ENCODE results near the gene DLG1.
"Not testable (repeated sequence)": the region's sequence is repeated elsewhere in the genome, so short reads cannot be mapped to it uniquely, and the experiment has no call there.

Gene DLG1

DNA sequence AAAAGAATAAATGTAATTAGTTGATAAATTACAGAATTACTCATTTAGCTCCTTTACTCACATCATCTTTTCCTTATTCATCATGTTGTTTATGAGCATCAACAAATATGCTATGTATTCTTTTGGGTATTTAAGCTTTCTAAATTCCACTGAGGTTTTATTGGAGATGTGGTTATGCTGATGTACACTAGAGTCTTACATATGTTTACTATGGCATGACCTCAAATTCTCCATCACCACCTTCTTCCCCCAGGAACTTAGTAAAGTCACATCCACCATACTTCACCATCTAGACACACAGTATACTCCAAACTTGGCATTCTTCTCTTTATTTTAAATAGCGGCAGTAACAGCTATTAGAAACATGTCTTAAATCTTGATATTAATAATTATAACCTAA, 194.6 kb downstream of the DLG1 start:
- DNase-seq (ENCODE audit: low read depth, low spot score): no peak

DNA sequence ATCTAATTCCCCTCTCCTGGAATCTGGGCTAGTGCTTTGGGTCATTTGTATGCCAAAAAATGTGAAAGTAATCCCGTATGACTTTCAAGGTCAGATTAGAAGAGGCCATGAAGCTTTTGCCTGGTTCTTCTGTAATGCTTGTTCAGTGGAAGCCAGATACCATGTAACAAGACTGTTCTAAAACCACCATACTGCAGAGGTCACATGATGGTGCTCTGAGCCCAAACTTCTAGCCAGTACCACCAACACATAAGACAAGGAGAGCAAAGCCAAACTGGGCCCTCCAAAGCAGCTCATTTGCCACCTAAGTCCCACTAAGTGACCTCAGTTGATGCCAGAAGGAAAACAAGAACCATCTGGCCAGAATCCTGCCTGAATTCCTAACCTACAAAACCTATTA, 204.5 kb downstream of the DLG1 start:
- no peak for DNase-seq (ENCODE audit: low read depth, low spot score)

DNA sequence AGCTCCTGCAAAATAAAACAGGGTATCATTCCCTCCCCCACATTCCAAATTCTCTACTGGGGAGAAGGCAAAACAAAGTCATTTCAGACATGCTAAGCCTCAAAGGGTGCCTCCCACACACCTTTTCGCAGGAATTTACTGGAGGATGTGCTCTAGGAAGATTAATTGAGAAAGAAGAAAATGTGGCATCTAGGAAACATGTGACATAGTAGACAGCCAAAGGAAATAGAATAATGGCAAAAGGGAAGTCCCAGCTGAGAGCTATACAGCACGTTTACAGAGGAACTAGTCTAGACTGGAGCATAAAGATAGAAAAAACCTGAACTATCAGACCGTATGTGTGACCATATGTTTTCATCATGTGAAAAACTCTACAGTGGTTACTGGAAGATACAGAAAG, 210.0 kb downstream of the DLG1 start:
- DNase-seq (ENCODE audit: low read depth, low spot score): no peak

DNA sequence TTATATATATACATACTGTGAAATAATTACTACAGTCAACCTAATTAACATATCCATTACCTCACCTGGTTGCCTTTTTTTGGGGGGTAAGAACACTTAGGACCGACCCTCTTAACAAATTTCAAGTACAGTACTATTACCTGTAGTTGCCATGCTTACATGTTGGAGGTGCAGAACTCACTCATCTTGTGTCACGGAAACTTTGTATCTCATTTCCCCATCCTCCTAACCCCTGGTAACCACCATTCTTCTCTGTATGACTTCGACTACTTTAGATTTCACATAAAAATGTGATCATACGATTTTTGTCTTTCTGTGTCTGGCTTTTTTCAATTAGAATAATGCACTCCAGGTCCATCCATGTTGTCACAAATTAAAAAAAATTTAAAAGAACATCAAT, 213.3 kb downstream of the DLG1 start:
- DNase-seq (ENCODE audit: low read depth, low spot score): no peak

DNA sequence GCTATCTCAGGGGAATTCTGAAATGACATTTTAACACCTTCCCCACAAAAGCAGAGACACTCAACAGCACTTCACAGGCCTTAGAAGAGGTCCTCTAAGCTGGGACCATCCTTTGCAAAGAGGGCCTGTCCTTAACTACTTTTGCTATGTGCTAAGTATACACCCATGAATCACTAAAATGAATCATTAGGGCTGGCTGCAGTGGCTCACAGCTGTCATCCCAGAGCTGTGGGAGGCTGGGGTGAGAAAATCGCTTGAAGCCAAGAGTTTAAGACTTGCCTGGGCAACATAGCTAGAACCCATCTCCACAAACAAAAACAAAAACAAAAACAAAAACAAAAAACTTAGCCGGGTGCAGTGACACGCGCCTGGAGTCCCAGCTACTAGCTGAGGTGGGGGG, 214.9 kb downstream of the DLG1 start:
- DNase-seq (ENCODE audit: low read depth, low spot score): no peak

DNA sequence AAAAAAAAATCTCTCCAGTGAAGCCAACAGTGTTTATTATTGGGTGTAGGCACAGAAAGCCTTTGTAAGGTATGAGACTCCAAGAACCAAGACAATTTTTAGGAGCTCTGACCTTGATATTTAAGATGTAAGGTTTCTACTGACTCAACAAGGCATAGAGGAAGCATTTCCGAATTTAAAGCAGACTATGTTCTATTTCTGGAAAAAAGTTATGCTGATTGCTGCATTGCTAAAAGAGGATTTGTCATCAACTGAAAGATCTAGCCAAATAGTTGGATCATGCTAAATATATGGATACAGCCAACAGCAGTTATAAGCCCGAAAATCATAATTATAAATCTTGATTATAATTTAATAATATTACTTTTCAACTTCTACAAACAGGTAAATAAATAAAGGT, 215.5 kb downstream of the DLG1 start:
- no peak for DNase-seq (ENCODE audit: low read depth, low spot score)

DNA sequence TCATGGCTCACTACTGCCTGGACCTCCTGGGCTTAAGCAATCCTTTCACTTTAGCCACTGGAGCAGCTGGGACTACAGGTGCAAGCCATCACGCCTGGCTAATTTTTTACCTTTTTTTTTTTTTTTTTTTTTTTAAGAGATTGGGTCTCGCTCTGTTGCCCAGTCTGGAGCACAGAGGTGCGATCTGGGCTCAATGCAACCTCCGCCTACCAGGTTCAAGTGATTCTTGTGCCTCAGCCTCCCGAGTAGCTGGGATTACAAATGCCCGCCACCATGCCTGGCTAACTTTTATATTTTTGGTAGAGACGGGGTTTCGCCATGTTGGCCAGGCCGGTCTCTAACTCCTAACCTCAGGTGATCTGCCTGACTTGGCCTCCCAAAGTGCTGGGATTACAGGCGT, 218.1 kb downstream of the DLG1 start:
- no peak for DNase-seq (ENCODE audit: low read depth, low spot score)

DNA sequence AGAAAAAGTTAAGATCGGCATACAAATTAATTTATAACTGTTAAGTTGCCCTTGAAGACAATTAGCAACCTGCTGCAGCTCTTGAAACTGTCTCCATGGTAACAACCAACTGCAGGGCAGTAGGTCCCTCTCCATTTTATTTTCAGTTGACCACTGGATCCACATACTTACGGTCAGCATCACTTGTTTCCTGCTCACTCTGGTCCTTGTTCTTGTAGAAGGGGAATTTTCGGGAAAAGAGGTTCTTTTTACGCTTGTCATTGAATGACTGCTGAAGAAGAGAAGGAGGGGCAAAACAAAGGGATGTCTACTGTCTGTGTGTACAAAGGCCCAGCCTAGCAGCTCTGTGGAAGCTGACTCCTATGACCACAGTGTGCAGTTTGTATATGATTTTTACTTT, 222.0 kb downstream of the DLG1 start:
- no peak for DNase-seq (ENCODE audit: low read depth, low spot score)

DNA sequence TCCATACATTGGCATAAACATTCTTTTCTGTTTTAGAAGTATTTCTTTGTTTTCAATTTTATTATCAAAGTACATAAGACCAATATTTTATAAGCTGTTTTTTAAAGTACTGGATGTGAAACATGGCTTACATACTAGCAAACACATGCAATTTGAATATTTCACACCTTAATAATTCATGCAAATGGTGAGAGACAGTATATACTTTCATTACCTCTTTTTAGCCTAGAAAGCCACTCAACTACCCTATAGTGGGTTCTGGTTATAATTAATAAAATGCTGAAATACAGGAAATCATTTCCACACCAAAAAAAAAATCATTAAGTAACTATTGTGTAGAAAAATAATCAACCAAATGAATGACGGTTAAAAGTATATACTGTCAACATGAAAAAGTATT, 230.3 kb downstream of the DLG1 start:
- no peak for DNase-seq (ENCODE audit: low read depth, low spot score)

DNA sequence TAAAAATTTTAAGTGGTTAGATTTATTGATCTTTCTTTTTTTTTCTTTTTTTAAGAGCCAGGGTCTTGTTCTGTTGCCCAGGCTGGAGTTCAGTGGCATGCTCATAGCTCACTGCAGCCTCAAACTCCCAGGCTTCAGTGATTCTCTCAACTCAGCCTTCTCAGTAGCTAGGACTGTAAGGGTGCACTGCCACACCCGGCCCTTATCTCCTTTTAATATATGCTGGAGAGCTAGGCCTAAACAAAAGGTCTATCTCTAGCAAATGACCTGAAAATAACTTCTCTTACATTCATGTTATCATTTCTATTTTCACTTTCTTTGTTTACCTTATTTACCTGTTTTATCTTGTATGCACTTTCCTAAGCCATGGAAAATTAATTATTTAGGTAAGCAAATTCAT, 233.6 kb downstream of the DLG1 start:
- DNase-seq (ENCODE audit: low read depth, low spot score): no peak

DNA sequence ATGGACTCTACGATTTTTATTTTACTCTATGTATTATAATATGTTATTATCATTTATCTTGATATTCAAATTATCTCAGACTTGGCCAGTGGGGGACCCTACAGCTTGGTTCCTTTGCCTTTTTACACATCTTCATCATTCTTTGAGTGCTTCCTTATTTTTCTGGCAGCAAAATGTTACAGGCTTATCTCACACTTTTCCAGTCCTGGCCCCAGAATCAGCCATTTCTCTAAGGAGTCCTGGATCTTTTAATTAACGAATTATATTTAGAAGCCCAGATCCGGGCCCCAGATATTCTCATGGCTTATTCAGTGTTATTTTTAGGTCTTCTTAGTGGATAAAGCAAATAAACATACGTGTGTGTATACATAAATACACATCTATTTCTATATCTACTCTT, 236.0 kb downstream of the DLG1 start:
- no peak for DNase-seq (ENCODE audit: low read depth, low spot score)

DNA sequence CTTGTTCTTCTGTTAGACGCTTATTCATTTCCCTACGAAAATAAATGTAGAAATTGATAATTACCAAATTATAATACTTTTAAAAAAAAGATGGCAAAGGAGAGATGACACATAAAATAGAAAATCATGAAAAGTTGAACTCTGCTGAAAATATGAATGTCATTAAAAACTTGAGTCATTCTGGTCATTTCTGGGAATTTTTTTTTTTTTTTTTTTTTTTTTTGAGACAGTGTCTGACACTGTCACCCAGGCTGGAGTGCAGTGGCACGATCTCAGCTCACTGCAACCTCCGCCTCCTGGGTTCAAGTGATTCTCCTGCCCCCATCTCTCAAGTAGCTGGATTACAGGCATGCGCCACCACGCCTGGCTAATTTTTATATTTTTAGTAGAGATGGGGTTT, 246.8 kb downstream of the DLG1 start:
- not testable (repeated sequence) for DNase-seq (ENCODE audit: low read depth, low spot score)

DNA sequence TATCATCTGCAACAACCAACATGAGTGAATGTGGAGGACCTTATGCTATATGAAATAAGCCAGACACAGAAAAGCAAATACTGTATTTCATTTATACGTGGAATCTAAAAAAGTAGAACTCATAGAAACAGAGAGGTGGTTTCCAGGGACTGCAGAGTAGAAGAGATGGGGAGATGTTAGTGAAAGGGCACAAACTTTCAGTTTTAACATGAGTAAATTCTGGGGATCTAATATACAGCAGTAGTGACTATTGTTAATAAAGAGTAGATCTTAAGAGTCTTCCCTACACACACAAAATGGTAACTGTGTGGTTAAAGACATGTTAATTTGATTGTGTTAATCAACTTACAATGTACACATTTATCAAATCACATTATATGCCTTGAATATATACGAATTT, 247.9 kb downstream of the DLG1 start:
- no peak for DNase-seq (ENCODE audit: low read depth, low spot score)

DNA sequence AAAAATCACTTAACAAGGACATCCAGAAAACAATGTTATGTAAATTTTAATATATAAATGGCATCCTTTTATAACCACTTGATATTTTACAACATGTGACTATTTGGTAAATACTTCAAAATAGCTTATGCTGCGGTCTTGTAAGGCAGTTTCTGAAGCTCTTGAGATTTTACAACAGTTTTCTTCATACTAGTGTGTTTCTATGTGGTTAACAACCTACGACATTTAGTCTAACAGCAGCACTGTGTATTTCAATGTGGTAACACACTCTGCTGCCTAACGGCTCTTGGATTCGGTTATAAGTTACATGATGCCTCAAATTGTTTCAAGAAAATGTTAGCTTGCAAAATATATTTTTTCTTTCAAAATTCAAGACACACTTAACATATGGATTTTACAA, 255.9 kb downstream of the DLG1 start:
- no peak for DNase-seq (ENCODE audit: low read depth, low spot score)

DNA sequence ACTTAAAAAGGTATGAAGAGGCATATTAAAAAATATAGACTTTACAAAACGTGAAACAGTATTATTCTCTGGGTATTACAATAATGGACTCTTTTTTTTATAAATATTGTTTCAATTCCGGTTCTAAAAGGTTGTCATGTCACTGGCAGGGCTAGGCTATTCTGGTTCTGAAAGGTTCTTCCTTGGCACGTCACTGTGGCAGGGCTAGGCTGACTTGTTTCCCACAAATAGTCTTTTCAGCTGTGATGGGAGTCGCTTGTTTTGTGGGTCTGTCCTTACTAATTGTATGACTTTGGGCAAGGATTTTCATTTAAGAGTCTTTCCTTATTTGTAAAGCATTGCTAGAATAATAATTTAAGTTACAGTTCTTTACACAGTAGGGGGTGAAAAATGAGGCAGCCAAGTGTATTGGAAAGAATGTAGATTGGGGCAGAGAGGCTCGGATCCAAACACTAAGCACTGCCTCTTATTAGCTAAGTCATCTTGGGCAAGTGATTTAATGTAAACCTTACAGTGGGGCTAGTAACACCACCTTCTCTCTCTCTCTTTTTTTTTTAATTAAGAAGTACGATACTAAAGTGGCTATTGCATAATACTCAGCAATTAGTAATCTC, 256.4 kb downstream of the DLG1 start:
- no peak for DNase-seq (ENCODE audit: low read depth, low spot score)

DNA sequence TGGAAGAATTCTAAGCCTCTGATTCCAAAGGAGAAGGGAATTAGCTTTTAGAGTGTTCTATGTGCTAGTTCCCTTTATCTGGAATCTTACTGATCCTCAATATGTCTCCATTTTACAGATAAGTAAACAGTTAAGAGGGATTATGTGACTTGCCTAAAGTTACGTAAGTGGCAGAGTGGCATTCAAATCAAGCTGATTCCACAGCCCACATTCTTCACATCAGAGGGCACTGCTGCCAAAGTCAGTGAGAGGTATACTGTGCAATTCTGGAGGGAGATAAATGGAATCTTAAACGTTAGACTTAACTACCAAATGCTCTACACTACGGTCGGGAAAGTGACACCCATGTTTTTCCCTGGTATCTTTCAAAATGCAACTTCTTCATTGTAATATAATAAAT, 257.8 kb downstream of the DLG1 start:
- DNase-seq (ENCODE audit: low read depth, low spot score): no peak

DNA sequence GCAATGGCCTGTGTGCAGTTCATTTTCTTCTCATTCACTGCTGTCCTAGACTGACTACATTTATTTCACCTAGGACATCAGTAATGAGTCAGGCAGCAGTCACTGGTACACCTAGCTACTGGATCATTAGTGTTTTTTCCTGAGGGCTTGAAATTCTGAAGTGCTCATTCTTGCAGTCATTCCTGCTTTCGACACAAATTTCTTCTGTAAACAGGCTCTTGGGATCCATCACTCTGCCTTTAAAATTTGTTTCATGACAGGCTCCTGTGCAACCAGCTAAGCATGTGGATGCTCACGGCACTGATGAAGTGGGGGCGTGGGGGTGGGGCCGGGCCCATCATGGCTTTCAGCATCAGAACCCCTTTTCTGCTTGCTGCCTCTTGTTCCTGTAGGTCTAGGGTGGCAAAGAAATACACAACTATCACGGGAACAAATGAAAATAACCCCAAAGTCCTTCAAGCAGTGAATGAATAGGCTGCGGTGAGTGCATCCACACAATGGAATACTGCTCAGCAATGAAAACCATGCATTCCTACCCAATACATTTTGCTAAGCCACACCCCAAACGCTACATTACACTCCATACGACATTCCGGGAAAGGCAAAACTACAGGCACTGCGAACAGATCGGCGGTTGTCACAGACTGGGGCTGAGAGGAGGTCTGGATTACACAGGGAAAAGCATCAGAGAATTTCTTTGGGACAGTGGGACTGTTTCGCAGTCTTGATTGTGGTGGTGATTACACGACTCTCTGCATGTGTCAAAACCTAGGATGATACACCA, 259.5 kb downstream of the DLG1 start:
- no peak for DNase-seq (ENCODE audit: low read depth, low spot score)

DNA sequence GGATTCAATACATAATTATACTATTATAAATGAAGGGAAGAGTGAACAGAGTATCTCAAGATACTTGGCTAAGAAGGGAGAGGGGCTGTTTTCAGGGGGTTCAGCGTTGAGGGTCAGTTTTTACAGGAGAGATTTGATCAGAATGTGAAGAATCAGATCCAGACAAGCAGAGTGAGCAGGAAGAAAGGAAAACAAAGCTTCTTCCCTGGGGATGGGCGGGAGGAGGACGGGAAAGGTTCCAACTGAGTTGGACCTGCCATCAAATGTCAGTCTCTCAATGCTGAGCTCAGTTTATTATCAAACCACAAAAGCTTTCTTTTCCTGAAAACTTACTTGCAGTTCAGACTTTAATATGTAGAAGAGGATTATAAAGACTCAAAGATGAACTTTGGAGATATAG, 262.8 kb downstream of the DLG1 start:
- no peak for DNase-seq (ENCODE audit: low read depth, low spot score)

DNA sequence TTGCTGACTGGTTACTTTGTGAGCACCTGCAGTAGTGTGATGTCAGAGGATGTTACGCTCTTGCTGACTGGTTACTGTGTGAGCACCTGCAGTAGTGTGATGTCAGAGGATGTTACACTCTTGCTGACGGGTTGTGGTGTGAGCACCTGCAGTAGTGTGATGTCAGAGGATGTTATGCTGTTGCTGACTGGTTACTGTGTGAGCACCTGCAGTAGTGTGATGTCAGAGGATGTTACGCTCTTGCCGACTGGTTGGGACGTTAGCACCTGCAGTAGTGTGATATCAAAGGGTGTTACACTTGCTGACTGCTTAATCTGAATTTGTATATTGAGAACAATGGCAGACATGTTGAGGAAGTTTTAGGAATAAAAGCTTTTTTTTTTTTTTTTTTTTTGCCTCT, 263.6 kb downstream of the DLG1 start:
- not testable (repeated sequence) for DNase-seq (ENCODE audit: low read depth, low spot score)

DNA sequence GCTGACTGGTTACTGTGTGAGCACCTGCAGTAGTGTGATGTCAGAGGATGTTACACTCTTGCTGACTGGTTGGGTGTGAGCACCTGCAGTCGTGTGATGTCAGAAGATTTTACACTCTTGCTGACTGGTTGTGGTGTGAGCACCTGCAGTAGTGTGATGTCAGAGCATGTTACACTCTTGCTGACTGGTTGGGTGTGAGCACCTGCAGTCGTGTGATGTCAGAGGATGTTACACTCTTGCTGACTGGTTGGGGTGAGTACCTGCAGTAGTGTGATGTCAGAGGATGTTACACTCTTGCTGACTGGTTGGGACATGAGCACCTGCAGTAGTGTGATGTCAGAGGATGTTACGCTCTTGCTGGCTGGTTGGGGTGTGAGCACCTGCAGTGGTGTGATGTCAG, 264.6 kb downstream of the DLG1 start:
- not testable (repeated sequence) for DNase-seq (ENCODE audit: low read depth, low spot score)

DNA sequence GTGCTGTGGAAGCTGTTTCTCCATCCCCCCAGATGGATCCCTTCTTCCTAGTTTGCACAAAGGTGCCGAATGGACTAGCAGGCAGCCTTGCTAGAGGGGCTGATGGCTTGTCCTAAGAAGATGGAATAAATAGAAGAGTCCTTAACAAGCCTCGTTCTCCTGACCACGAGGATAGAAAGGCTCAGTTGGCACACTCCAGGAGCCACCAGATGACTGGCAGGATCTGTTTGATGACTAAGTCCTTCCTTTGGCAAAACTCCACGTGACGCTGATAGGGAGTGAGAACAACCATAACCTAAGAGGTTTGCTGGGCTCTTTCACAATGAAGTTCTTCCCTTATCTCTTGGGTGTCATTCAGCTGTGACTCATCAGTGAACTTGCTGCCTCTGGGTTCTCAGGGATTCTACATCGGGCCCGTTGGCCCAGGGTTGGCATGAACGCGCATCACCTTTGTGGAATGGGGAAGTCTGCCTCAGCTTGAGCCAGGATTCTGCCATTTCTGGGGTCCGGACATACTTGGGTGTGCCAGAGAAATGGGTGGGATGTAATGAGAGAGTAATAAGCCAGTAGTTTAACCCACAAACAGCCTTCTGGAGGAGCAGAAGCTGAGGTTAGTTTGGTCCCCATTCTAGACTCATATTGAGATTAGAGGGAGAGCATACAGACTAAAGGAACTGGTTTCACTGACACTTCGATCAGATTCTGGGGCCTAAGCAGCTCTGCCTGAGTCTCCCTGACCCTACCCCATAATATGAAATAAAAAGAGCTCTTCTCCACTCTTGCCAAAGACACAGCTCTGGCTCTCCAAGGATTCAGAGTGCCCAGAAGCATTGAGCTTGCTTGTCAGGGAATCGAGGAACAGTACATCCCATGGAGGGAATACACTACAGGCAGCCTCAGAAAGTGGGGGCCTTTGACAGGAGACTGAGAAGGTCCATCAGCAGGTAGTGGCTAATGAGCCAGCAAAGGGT, 266.8 kb downstream of the DLG1 start:
- no peak for DNase-seq (ENCODE audit: low read depth, low spot score)

All from activated naive CD8-positive, alpha-beta T cell treated with anti-CD3 and anti-CD28 coated beads, Interleukin-2, amount 50 U/mL, for 16 hours (primary cell).